Gastrocnemius medialis (tissue), 4 donors: ENCODE measurements around the gene ARHGAP6. TPM values are rescaled to one million over a fixed set of nuclear protein-coding genes. Genes with fewer than 3 reads are reported as not detected.

Experiments used
- ATAC-seq, 2 donors: fragments of 150-250 bp; one replicate each; pipeline ENCODE4 v1.9.1; 2016
- DNase-seq, 2 donors: peaks; one replicate each; pipeline ENCODE4 v3.0.0-alpha.2; 2019
- H3K27ac ChIP-seq, 4 donors: fragments of 200-600 bp; sonication (generic); 1 replicate in 1 of 4; 2 replicates in 3 of 4; pipeline ENCODE4 v1.5.1; 2016 to 2018; ENCODE audit warnings: mild to moderate bottlenecking in 2 of 4, moderate library complexity in 1 of 4
- H3K27me3 ChIP-seq, 3 donors: fragments of 200-600 bp; sonication (generic) in 2 of 3; 1 replicate in 1 of 3; 2 replicates in 2 of 3; pipeline versions ENCODE4 v1.5.1 to v1.6.0; 2016 to 2019; ENCODE audit warnings: mild to moderate bottlenecking in 1 of 3, moderate library complexity in 1 of 3
- H3K36me3 ChIP-seq, 2 donors: fragments of 200-600 bp; sonication (generic) in 1 of 2; one replicate each; pipeline ENCODE4 v1.5.1; 2017 to 2018
- H3K4me1 ChIP-seq, 2 donors: fragments of 200-600 bp; sonication (generic) in 1 of 2; one replicate each; pipeline ENCODE4 v1.5.1; 2016 to 2017; ENCODE audit warnings: mild to moderate bottlenecking in 2 of 2
- H3K4me3 ChIP-seq, 4 donors: fragments of 200-600 bp; sonication (generic) in 3 of 4; 1 replicate in 1 of 4; 2 replicates in 3 of 4; pipeline ENCODE4 v1.5.1; 2016 to 2019; ENCODE audit warnings: mild to moderate bottlenecking in 2 of 4
- H3K9me3 ChIP-seq, 3 donors: fragments of 200-600 bp; sonication (generic) in 2 of 3; 1 replicate in 1 of 3; 2 replicates in 2 of 3; pipeline ENCODE4 v1.5.1; 2016 to 2019
- POLR2A ChIP-seq, 2 donors: fragments of 450-650 bp; IDR thresholded peaks; one replicate each; pipeline ENCODE4 v1.6.1; 2017; ENCODE audit warnings: antibody characterized with exemption in 2 of 2, mild to moderate bottlenecking in 2 of 2, moderate library complexity in 2 of 2
- in situ Hi-C, 4 donors: fragments of 200-750 bp; cut with MboI; loops; one replicate each; pipeline versions ENCODE4 v1.15.0 to v1.8.0; 2017; ENCODE audit warnings: low sequenced_read_pairs in 4 of 4
- intact Hi-C: fragments of 100-400 bp; cut with DNase I; formaldehyde crosslinking; loops from one replicate; pipeline ENCODE4 v1.15.1; 2023; ENCODE audit warnings: low total_unique reads
- total RNA-seq, 4 donors: library from RNA; depleted of rRNA; stranded (reverse); fragments of >200 nt; gene quantifications; one replicate each; pipeline versions ENCODE4 v1.1.0 to v1.2.3, GENCODE V29; 2016
- TF ChIP-seq, protein P1 (sequence below), 5 experiments: fragments of 450-650 bp in 3 of 5; fragments of 200-600 bp in 2 of 5; sonication (generic) in 2 of 5; IDR thresholded peaks in 4 of 5; conservative IDR thresholded peaks in 1 of 5; 1 replicate in 4 of 5; 2 replicates in 1 of 5; pipeline ENCODE4 v1.5.1; 2016 to 2019; ENCODE audit warnings: antibody characterized with exemption in 5 of 5, mild to moderate bottlenecking in 3 of 5, moderate library complexity in 3 of 5

The ARHGAP6 gene
- total RNA-seq, 4 donors from 2014 or later, result 10.7 to 18.0 (median 14.9) TPM

DNA sequence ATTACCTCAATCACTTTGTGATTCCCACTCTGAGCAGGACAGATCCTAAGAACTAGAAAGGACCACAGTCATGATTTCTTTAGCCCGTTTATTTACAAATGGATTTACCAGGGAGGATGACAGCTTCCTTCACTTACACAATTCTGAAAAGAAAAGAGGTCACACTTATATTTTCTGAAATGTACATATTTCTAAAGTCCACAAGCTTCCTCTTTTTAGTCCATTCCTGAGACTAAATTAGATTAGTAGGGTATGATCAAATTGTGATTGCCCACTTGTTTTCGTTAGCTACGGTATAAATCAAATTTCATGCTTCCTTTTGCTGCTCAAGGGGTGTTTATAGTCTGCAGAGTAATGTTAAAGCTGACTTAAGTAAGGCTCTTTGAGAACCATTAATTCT, 380.1 kb downstream of the ARHGAP6 start:
- intact Hi-C loops, result no loop called here

DNA sequence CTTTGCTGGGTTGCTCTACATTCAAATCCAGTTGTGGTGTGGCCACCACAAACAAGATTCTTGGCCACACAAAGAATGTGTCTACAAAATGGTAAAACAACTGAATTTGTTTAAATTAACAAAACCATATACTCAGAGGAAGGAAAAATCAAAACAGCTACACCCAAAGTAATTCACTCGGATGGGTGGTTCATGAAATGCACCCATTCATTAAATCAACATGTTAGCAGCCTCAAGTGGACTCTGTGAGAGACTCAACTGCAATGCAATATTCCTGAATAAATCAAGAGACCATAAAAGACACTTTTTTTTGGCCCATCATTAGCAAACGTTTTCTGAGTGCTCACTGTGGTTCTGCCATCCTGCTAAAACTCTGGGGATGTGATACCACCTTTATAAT, 383.7 kb downstream of the ARHGAP6 start:
- no peaks in the 10 kb centered on the region for H3K27me3 ChIP-seq
- DNase-seq (no peak), ATAC-seq (no peak)
- in situ Hi-C loops, result no loop called here
- no peak overlapping the region for H3K27ac ChIP-seq
- TF ChIP-seq, protein P1, sequence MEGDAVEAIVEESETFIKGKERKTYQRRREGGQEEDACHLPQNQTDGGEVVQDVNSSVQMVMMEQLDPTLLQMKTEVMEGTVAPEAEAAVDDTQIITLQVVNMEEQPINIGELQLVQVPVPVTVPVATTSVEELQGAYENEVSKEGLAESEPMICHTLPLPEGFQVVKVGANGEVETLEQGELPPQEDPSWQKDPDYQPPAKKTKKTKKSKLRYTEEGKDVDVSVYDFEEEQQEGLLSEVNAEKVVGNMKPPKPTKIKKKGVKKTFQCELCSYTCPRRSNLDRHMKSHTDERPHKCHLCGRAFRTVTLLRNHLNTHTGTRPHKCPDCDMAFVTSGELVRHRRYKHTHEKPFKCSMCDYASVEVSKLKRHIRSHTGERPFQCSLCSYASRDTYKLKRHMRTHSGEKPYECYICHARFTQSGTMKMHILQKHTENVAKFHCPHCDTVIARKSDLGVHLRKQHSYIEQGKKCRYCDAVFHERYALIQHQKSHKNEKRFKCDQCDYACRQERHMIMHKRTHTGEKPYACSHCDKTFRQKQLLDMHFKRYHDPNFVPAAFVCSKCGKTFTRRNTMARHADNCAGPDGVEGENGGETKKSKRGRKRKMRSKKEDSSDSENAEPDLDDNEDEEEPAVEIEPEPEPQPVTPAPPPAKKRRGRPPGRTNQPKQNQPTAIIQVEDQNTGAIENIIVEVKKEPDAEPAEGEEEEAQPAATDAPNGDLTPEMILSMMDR (IDR thresholded peaks at IDR 0.05 in 4 of 5, conservative IDR thresholded peaks at IDR 0.05 in 1 of 5), result no peak
- no peak for TF ChIP-seq POLR2A (IDR thresholded peaks at IDR 0.05)
- H3K4me3 ChIP-seq, result no peak overlapping the region
- no peaks in the 10 kb centered on the region for H3K4me1 ChIP-seq
- no peaks in the 10 kb centered on the region for H3K9me3 ChIP-seq
- H3K36me3 ChIP-seq, result no peaks in the 10 kb centered on the region
- intact Hi-C loops, result no loop called here

More for the DNA sequence above, 380.1 kb downstream of the ARHGAP6 start:
- Histone ChIP-seq H3K27me3 (no peaks in the 10 kb centered on the region), H3K27ac (no peak overlapping the region), H3K4me1 (no peaks in the 10 kb centered on the region), H3K36me3 (no peaks in the 10 kb centered on the region), H3K9me3 (no peaks in the 10 kb centered on the region), H3K4me3 (no peak overlapping the region)
- in situ Hi-C loops, result no loop called here
- no peak for DNase-seq
- TF ChIP-seq POLR2A (IDR thresholded peaks at IDR 0.05), result no peak
- TF ChIP-seq, protein P1 (IDR thresholded peaks at IDR 0.05 in 4 of 5, conservative IDR thresholded peaks at IDR 0.05 in 1 of 5), result no peak
- ATAC-seq, result no peak

DNA sequence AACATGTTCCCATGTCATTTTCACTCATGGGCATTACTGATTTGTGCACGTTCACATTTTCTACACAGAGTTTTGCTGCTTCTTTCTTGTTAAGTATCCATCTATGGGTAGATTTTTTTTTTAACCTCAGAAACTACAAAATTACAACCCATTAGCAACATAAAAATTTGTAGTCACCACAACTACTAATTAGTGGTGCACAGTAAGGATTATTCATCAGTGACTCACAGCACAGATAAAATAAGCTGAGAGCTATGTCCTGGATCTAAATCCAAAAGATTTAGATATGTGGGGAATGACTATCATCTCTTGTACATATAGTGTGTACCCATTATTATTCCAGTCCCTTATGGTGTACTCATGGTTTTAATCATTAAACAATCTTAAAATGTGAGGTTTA, 392.2 kb downstream of the ARHGAP6 start:
- in situ Hi-C loops (no loop called here), intact Hi-C loops (no loop called here)
- no peak for ATAC-seq
- Histone ChIP-seq H3K36me3 (no peaks in the 10 kb centered on the region), H3K4me1 (no peaks in the 10 kb centered on the region), H3K27me3 (no peaks in the 10 kb centered on the region), H3K4me3 (no peak overlapping the region), H3K27ac (no peak overlapping the region), H3K9me3 (no peaks in the 10 kb centered on the region)
- no peak for TF ChIP-seq POLR2A (IDR thresholded peaks at IDR 0.05)
- TF ChIP-seq, protein P1 (IDR thresholded peaks at IDR 0.05 in 4 of 5, conservative IDR thresholded peaks at IDR 0.05 in 1 of 5), result no peak
- DNase-seq, result no peak

DNA sequence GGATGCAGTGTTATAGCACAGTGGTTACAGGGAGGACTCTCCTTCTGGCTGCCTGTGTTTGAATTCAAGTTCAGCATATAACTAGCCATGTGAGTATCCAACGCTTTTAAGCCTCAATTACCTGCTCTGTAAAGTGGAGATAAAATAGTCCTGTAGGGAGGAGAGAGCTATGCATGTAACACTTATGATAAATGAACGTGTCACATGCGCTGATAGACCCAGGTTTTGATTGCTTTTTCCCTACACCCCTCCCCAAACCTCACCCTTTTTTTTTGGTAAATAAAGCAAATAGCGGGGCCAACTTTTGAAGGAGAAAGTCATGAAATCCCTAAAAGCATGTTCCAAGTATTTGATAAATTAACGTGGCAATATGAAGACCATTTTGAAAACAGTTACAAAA, 392.9 kb downstream of the ARHGAP6 start:
- Histone ChIP-seq H3K36me3 (no peaks in the 10 kb centered on the region), H3K27me3 (no peaks in the 10 kb centered on the region), H3K4me3 (no peak overlapping the region), H3K4me1 (no peaks in the 10 kb centered on the region), H3K9me3 (no peaks in the 10 kb centered on the region), H3K27ac (no peak overlapping the region)
- no peak for ATAC-seq
- no peak for DNase-seq
- TF ChIP-seq, protein P1 (IDR thresholded peaks at IDR 0.05 in 4 of 5, conservative IDR thresholded peaks at IDR 0.05 in 1 of 5), result no peak
- TF ChIP-seq POLR2A (IDR thresholded peaks at IDR 0.05), result no peak
- in situ Hi-C loops (no loop called here), intact Hi-C loops (no loop called here)

DNA sequence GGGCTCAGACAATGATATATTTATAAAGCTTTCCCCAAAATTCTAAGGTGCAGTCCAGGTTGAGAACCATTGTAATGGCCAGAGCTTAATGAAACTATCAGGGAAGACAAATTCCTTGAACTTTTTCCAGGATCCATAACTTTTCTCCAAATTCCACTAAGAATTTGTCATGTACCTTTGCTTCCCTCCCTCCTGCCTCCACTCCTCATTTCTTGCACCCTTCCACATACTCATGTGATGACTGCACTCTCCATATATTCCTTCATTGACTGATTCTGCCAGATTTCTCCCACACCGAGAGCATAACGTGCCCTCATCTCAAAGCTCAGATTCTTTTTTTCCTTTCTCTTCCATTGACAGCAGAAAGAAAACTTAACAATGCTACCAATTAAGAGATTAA, 393.4 kb downstream of the ARHGAP6 start:
- TF ChIP-seq POLR2A (IDR thresholded peaks at IDR 0.05), result no peak
- TF ChIP-seq, protein P1 (IDR thresholded peaks at IDR 0.05 in 4 of 5, conservative IDR thresholded peaks at IDR 0.05 in 1 of 5), result no peak
- no peaks in the 10 kb centered on the region for H3K36me3 ChIP-seq
- H3K27me3 ChIP-seq, result no peaks in the 10 kb centered on the region
- no peak for DNase-seq
- H3K27ac ChIP-seq, result no peak overlapping the region
- in situ Hi-C loops (no loop called here), intact Hi-C loops (no loop called here)
- no peak overlapping the region for H3K4me3 ChIP-seq
- H3K9me3 ChIP-seq, result no peaks in the 10 kb centered on the region
- no peak for ATAC-seq
- H3K4me1 ChIP-seq, result peaks cover 0 to 4% of the 10 kb centered on the region in 2 donors
